ENCODE results near the gene MEIKIN. TPM values are rescaled to one million over a fixed set of nuclear protein-coding genes. Genes with fewer than 3 reads are reported as not detected.

Gene MEIKIN
- polyA plus RNA-seq, 12 donors = 0.50 to 0.65 TPM; not detected in 10

DNA sequence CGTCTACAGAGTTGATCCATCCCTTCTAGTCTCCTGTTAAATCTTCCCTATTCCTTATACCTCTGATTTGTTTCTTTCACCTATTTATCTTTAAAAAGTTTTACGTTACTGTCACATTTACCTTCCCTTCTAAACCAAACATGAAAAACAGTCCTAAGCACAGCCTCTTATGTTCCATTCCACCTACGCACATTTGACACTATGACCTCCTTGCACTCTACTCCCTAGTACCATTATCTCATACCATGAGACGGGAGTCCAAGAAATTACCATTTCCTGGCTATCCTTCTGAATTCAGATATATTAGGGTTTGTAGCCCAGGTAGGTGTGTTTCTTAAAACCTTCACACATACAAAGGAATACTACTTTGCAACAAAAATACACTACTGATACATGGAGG lies 173.8 kb downstream of the MEIKIN start:
- DNase-seq = no peak

DNA sequence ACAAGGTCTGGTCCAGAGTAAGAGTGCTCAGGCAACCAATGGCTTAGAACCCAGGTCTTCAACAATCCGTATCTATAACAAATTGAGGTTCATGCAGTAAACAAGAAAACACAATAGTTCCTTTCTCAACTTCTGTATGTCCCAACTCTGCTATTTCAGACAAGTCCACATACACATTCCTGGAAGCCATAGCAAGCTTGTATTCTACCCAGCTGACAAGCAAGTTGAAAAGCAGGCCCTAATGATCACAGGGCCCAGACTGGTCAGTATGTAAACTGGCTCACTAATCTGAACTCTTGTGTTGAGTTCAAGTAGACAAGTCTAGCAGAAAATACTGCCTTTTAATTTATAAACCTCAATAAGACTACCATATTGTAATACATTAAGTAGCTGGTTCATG lies 175.5 kb downstream of the MEIKIN start:
- DNase-seq = no peak

DNA sequence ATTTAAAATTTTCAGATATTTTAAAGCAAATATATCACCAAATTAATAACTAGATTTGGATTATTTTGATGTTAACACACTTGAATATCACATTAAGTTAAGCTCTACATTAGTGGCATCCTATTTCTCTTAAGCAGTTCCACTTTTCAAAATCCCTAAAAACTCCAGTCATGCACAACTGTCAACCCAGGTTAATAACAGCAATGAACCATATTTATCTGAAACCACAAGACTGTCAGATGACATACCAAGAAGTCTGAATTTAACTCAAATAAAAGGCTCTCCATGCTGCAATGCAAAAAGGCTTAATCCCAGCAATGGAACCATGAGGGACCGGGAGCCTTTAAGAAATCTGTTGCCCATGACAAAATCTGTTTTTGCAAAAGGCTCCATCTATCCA lies 176.1 kb downstream of the MEIKIN start:
- no peak for DNase-seq

DNA sequence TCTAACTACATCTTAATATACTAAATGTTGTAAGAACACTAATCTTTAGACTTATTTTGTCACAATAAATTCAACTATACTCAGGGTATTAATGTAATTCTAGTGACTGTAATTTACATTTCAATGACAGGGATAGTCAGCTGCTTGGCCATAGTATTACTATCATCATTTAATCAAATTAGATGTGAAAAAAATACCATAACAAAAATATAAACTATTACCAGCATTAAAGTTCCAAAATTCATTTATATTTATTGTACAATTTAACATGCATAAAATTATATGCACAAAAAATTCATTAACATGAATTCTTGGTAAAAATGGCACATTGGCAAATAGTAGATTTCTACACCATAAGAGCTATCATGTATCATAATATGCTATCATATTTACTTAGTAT lies 177.6 kb downstream of the MEIKIN start:
- DNase-seq = no peak

DNA sequence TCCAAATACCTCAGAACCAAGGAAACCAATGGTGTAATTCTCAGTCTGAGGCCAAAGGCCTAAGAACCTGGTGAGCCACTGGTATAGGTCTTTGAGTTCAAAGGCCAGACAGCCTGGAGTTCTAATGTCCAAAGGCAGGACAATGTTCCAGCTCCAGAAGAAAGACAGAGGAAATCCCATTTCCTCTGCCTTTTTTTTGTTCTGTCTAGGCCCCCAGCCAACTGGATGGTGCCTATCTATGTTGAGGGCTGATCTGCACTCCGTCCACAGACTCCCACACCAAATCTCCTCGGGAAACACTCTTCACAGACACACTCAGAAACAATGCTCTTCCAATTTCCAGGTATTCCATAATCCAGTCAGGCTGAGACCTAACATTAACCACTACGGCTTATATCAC lies 178.8 kb downstream of the MEIKIN start:
- no peak for DNase-seq

DNA sequence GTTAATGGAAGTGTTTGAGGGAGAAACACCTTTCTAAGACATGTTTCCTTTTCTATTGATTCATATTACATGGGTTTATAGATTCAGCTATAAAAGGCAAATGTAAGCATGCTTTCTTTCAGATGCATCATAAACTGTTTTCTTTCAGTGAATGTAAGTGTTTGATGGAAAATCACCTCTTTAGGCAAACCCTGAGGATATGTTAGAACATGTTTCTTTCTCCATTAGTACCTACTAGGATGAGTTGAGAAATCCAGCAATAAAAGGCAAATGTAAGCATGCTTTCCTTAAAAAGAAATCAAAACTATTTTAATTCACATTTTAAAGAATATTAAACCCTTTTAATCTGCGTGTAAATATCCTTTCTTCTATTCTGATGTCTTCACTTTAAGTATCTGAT lies 180.2 kb downstream of the MEIKIN start:
- DNase-seq = no peak

DNA sequence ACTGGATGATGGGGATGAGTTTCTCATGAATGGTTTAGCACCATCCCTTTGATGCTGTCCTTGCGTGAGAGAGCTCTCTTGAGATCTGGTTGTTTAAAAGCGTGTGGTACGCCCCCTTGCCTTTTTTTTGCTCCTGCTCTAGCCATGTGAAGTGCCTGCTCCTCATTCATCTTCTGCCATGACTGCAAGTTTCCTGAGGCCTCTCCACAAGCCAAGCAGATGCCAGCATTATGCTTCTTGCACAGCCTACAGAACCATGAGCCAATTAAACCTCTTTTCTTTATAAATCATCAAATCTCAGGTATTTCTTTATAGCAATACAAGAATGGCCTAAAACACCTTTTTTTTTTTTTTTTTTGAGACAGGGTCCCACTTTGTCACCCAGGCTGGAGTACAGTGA lies 181.5 kb downstream of the MEIKIN start:
- DNase-seq = no peak

DNA sequence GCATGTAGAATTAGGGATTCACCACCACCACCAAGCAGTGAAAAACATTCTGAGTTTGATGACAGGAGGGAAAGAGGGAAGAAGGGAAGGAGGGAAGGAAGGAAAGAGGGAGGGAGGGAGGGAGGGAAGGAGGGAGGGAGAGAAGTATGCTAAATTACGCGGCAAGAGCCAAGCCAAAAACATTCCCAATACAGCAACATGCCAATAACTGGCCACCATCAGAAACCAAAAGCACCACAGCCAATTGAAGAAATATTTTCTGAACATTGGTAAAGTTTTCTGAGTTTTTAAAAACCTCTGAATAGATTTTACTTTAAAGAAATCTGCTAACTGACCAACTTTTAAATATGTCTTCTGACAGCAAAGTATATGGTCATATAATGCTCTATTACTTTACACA lies 184.7 kb downstream of the MEIKIN start:
- DNase-seq = no peak

DNA sequence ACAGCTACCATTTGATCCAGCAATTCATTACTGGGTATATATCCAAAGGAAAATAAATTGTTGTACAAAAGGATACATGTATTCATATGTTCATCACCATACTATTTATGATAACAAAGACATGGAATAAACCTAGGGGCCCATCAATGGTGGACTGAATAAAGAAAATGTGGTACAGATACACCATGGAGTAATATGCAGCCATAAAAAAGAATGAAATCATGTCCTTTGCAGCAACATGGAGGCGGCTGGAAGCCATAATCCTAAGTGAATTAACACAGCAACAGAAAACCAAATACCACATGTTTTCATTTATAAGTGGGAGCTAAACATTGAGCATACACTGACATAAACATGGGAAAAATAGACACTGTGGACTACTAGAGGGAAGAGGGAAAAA lies 185.8 kb downstream of the MEIKIN start:
- DNase-seq = no peak

DNA sequence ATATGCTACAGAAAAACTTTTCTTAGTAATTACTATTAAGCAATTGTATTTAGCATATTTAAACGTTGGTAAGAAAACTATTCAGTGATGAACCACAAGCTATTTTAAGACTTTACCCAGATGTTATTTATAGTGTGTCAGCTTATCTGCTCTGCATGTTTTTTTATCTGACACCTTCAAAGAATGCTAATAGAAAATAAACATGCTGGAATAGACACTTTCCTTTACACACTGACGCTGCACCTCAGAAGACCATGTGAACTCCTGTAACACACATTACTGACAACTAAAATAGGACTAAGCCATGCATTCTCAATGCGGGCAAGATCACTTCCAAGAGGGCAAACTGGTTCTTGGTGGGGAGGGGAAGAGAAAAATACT lies 187.0 kb downstream of the MEIKIN start:
- no peak for DNase-seq

DNA sequence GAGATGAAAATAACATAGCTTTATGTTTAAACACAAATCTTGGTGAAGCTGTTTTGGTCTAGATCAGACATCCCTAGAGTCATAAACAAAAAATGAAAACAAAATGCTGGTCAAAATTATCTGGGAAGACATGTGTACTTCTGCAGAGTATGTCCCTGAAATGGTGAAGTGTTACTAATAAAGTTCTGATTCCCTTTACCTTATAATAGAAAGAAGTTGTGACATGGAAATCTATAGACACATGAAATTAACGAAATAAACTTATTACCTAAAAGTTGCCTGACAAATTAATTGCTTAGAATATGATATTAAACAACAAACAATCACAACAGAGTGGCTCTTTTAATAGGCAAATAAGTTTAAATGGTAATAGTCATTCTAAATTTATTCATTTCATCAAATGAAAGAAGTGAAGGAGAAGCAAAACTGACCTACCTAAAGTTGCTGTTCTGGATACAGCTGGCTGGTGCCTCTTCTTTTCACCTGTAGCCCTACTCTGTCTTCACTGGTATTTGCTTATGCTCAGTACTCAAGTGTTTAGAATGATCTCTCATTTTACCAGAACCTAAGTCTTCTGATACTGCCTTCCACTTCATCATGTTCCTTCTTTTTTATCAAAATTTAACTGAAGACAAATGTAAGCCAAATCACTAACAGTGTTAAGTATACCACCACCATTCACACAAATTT lies 187.5 kb downstream of the MEIKIN start:
- no peak for DNase-seq

Other genes with a start within 250 kb of the MEIKIN start
- 10 to 100 TPM in 11 of 12 donors, not detected in 1; 11.2 to 18.8 (median 14.7) TPM for gene FNIP1, start 148.6 kb downstream of the MEIKIN start, polyA plus RNA-seq (ENCODE audit: insufficient read length in 12 of 12)
- 1 to 10 TPM in 1 of 12 donors, under 1 TPM in 9, not detected in 2; 0.28 to 1.9 (median 0.67) TPM for gene ACSL6, start 66.0 kb upstream of the MEIKIN start, polyA plus RNA-seq (ENCODE audit: insufficient read length in 12 of 12)
- gene IL3, start 115.0 kb upstream of the MEIKIN start, polyA plus RNA-seq (ENCODE audit: insufficient read length in 12 of 12) = not detected
- not detected for gene CSF2, start 128.1 kb upstream of the MEIKIN start, polyA plus RNA-seq (ENCODE audit: insufficient read length in 12 of 12)

Measured in muscle of arm (tissue), 12 donors.